OCI-M2 (cell line): Measurements from ENCODE around the gene PHLPP1.

Experiments used
- DNase-seq: peaks from one replicate; lab custom pipeline; 2025; ENCODE audit not compliant: unreplicated experiment; lab: John Stamatoyannopoulos, UW

The PHLPP1 gene

GRCh38 chr18:62933261-62933887 is 218.0 kb downstream of the PHLPP1 start:
- no peak for DNase-seq

DNA sequence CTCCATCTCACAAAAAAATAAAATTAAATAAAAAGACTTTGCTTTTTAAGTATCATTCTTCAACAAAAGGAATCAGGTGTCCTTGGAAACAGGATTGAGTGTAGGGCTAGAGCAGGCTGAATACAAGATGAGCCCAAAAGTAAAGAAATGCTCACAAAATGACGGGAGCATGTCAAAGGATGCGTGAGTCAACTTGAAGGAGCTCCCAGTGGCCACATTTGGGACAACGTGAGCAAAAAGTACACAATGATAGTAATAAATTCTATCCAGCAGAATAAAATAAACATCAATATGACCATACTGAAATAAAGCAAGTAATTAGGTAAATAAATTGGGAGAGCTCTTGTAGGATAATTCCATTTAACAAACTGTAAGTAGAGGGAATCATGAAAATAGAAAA is 220.7 kb downstream of the PHLPP1 start:
- DNase-seq: no peak

DNA sequence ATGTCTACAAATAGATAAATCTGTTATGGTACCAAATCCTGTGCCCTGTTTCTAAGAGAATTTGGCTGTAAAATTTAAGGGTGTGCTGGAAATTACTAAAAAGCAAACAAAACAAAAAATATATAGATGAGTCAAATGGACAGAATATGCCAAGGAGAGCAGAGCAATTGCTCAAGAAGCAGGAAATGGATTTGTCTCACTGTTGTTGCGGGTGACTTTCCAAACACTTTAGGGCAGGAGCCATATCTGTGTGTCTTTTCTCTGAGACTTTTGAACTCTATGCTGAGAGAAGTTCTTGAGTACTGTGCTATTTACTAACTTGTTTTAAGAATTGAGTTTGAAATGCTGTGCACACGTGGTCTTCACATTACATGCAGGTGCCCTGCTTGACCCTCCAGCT is 221.7 kb downstream of the PHLPP1 start:
- DNase-seq: no peak

DNA sequence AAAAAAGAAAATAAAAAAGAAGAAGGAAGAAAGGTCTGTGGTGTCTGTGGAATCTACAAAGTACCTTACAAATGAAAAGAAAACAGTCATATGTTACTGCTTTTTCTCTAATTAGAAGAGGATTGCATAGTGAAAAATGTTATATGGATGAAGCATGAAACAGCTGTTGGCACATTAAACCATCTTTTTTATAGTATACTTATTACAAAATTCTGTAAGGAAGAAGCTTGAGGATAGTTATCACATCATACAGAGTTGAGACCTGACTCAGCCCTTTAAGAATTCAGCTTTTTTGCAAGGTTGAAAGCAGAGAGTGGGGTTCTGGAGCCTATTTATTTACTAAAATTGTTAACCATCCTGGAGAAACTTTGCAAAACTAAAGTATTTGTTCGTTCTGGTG is 222.7 kb downstream of the PHLPP1 start:
- DNase-seq: no peak

- no peak for DNase-seq
Measured at GRCh38 chr18:62938487-62938886, 223.1 kb downstream of the PHLPP1 start.

GRCh38 chr18:62939433-62939832 is 224.1 kb downstream of the PHLPP1 start:
- DNase-seq: peak; percentile 11

DNA sequence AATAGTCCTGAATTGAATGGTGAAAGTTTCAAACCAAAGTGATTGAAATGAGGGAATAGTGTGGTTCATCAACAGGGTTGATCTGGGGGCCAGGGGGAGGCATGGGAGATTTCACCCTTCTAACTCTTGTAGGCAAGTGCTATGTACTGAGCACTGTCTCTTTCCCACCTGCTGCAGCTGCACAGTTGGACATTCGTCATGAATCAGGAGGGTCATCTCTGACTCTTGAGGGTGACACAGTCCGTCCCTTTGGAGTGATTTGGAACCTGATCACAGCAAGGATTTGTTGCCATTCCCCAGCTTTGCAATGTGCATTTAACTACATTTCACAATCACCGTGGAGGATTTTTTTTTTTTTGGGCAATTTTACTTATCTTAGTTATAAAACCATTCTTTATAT is 224.6 kb downstream of the PHLPP1 start:
- no peak for DNase-seq

- no peak for DNase-seq
Measured at GRCh38 chr18:62942578-62942977, 227.2 kb downstream of the PHLPP1 start.

DNA sequence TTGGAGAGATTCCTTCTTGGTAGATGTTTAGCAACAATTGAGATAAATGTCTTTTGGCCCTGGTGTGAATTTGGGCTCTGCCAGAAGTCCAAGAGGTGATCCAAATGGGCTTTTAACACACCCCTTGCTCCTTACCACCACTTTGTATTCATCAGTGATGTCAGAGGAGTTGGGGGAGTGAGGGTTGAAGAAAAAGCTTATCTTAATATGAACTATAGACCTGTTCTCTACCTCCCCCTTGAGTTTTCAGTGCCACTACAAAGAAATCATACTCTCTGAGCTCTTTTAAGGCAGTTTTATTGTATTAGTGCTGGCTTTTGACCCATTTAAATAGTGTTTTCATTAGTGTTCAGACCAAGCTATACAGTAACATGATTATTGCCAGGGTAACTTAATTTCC is 229.1 kb downstream of the PHLPP1 start:
- no peak for DNase-seq

DNA sequence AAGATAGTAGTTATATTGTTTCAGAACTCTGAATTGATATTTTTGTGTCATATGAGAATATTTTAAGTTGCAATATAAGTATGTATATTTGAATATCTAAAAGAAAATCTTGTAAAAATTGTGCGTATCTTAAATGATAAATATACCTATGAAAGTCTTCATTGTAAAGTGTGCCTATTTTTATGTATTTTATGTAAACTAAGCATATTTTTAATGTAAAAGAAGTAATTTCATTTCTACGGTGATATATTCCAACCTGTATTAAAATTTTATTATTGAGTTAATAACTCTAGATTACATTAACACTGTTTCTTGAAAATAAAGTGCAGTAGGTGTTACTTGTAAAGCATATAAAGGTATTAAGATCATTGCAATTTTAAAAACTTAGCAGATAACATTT is 233.4 kb downstream of the PHLPP1 start:
- DNase-seq: no peak

GRCh38 chr18:62950246-62950645 is 234.9 kb downstream of the PHLPP1 start:
- no peak for DNase-seq

- DNase-seq: no peak
Measured at GRCh38 chr18:62952807-62953206, 237.5 kb downstream of the PHLPP1 start.

- no peak for DNase-seq
Measured at GRCh38 chr18:62953663-62954062, 238.3 kb downstream of the PHLPP1 start.

DNA sequence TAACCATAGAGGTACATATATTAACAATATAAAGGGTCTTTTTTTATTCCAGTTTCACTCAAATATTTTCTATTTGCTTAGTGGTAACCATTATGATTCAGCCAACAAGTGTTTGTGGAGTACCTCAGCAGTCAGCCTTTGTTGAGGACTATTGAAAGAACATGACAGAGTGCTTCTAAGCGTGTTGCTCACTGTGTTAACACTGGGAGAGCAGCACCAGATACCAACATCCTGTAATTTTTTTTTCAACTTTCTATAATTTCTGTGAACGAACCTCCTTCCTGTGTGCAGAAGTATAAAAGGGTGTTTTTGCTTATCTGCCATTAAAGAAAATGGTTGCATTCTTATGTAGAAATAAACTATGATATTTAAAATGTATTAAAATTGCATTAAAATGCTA is 239.0 kb downstream of the PHLPP1 start:
- DNase-seq: no peak

- no peak for DNase-seq
Measured at GRCh38 chr18:62957885-62958472, 242.6 kb downstream of the PHLPP1 start.

DNA sequence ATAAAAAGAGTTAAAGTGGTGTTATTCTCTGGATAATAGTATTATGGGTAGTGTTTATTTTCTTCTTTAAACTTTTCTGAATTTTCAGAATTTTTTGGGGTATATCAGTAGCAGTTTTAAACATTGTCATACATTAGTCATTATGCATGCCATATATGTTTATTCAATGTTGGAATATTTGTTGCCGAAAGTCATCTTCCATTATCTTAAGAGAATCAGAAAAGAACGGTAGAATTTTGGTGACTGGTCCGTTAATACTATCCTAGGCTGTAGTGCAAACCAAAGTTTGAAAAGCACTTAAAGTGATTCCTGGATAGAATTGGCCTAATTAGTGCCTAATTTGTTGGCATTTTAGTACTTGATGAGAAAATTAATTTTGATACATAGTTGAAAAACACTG is 244.1 kb downstream of the PHLPP1 start:
- no peak for DNase-seq

DNA sequence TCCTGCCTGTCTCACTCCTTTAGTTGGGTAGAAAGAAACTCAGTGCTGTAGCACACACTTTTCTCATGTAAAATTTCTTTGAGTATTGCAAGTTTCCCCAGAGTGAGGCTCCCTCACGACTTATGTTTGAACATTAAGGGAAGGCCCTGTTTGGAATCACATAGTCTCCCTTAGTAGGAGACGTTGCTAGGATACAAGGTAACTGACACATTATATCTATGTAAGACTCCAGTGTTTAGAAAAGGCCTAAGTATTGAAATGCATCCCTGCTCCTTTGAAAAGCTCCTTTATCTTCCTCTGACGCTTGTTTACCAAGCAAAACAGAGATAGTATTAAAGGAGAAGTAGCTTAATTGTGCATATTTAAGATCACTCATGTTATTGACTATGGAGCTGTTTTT is 248.2 kb downstream of the PHLPP1 start:
- no peak for DNase-seq

DNA sequence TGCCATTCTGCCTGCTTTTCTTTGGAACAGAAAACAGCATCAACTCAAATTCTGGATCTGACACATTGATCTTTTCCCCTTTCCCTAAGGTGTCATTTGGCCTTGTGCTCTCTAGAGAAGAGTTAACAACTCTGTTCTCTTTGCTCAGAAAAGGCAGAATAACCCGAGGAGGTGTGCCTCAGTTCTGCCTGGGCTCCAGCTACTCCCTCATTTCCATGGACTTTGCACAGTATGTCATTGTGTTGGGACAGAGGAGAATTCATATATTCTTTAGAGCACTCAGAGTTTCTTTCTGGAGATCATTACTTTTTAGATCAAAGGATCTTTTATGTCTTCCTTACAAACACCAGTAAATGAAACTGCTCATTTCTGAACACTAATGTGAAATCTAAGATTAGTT is 249.1 kb downstream of the PHLPP1 start:
- DNase-seq: no peak

- no peak for DNase-seq
Measured at GRCh38 chr18:62967089-62967488, 251.7 kb downstream of the PHLPP1 start.

DNA sequence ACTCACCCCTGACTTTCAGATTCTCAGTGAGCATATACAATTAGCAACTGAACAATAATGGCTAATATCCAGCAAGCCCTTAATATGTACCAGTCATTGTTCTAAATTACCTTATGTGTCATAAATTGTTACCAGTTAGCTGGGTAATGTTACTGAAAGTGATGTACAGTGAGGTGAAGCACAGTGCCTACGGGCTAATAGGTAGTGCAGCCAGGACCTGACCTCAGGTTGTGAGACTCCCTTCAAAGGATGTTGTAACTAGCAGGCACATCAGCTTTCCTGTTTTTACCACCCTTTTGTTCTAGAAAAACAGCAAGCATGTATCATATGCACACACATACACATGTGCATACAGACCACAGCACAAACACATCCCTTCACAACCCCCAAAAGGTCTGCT is 258.3 kb downstream of the PHLPP1 start:
- no peak for DNase-seq

DNA sequence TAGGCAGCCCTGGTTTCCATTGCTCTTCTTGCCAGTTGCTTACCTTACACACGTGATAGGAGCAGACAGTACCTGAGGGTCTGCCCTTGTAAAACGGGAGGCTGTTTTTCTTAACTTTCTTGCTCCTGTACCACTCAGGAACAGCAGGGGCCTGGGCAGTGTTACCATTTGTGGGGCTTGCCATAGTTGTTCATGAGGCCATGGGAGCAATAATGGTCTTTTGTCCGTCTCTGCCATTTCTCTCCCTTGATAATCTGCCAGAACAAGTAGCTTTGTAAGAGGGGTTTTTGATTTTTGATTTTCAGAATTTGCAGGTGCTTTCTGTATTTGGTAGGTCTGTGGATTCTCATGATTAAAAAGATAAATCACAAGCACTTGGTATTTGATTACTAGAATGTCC is 259.0 kb downstream of the PHLPP1 start:
- DNase-seq: no peak

- DNase-seq: no peak
Measured at GRCh38 chr18:62974928-62975675, 259.8 kb downstream of the PHLPP1 start.

DNA sequence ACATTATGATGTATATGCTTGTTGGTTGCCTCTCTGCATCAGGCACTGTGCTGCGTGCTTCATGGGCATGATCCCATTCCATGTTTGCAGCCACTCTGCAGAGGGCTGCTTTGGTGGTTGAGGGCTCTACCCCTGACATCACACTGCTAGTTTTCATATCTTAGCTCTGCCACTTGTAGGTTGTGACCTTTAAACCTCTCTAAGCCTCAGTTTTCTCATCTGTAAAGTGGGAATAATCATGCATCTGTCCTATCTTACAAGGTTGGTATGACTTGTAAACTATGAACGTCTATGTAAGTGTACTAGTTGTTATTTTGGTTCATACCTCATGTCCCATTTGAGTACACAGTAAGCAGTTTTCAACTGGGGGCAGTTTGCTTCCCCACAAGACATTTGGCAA is 260.4 kb downstream of the PHLPP1 start:
- no peak for DNase-seq
